Small intestine (tissue), 7 donors: ENCODE data around the gene OPN5. TPM values are rescaled to one million over a fixed set of nuclear protein-coding genes. Genes with fewer than 3 reads are reported as not detected.

Experiments used
- DNase-seq, 2 donors: peaks; one replicate each; pipeline versions ENCODE4 v3.0.0 to v3.0.0-alpha.2; 2013
- FAIRE-seq: peaks from 2 replicates; lab custom pipeline; 2012; peaks lifted over from hg19 to GRCh38; lab: Jason Lieb, UNC
- H3K27ac ChIP-seq, 3 donors: one replicate each; pipeline ENCODE4 v1.5.1; 2013; ENCODE audit warnings: low read length in 2 of 3, mild to moderate bottlenecking in 2 of 3, control low read depth in 1 of 3, inconsistent platforms in 1 of 3, low read depth in 1 of 3, moderate library complexity in 1 of 3
- H3K27me3 ChIP-seq, 3 donors: one replicate each; pipeline ENCODE4 v1.6.1; 2013; ENCODE audit warnings: low read length in 3 of 3, inconsistent platforms in 1 of 3; ENCODE audit not compliant: control insufficient read depth in 3 of 3, insufficient read depth in 3 of 3
- H3K36me3 ChIP-seq, 3 donors: one replicate each; pipeline ENCODE4 v1.6.1; 2013; ENCODE audit warnings: low read length in 3 of 3, inconsistent platforms in 1 of 3, low read depth in 1 of 3, mild to moderate bottlenecking in 1 of 3, moderate library complexity in 1 of 3; ENCODE audit not compliant: control insufficient read depth in 3 of 3, insufficient read depth in 2 of 3
- H3K4me1 ChIP-seq, 3 donors: one replicate each; pipeline ENCODE4 v1.6.1; 2013; ENCODE audit warnings: low read length in 2 of 3, inconsistent platforms in 1 of 3, low read depth in 1 of 3, mild to moderate bottlenecking in 1 of 3, moderate library complexity in 1 of 3; ENCODE audit not compliant: control insufficient read depth in 3 of 3, insufficient read depth in 2 of 3
- H3K4me3 ChIP-seq, 3 donors: one replicate each; pipeline ENCODE4 v1.5.1; 2013; ENCODE audit warnings: low read length in 3 of 3, control low read depth in 1 of 3, inconsistent platforms in 1 of 3, low read depth in 1 of 3, mild to moderate bottlenecking in 1 of 3, moderate library complexity in 1 of 3
- H3K9me3 ChIP-seq, 2 donors: one replicate each; pipeline ENCODE4 v1.6.1; 2013; ENCODE audit warnings: low read depth in 1 of 2, low read length in 1 of 2; ENCODE audit not compliant: control insufficient read depth in 2 of 2, insufficient read depth in 1 of 2
- WGBS, 3 donors: extraction: QIAGEN DNeasy Blood & Tissue Kit; methylation state at CpG; one replicate each; pipeline ENCODE4 v1.1.7; 2013; 5-methylcytosine and 5-hydroxymethylcytosine counted together
- polyA plus RNA-seq, 4 donors: library from polyadenylated mRNA; stranded (reverse) in 3 of 4; unstranded in 1 of 4; fragments of 200-250 nt in 3 of 4; fragments of 120-200 nt in 1 of 4; gene quantifications; one replicate each; pipeline versions ENCODE4 v1.2.1 to v1.2.3, GENCODE V29; 2013
- donor health status: healthy with polysubstance abuse.
- donor health status: control.
- donor health status: control.
- donor health status: Bipolar disorder and iron deficiency.
- donor health status: healthy.

The OPN5 gene
- polyA plus RNA-seq, 4 donors, result not detected

DNA sequence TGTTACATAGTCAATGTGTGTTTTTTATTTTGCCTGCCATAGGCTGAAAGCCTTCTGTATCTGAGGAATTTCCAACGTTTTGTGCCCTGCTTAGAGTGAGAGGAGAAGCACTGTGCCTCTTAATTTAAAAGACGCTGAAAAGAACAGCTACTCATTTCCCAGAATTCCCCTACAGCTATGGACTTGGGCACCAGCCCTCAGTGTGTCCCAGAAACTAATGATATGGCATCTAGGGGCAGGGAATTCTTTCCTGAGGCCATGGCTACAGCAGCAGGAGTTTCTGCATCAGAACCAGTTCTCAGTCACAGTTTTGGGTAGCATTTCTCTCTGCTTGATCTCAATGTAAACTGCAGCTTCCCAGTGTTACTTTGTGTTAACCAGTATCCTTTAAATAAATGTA lies 20.2 kb downstream of the OPN5 start:
- DNase-seq, result no peak
- WGBS, 3 donors, result 41 to 56% (median 50%) methylated on average over 2 of the region's 2 CpGs
- no peak for FAIRE-seq
- no peak overlapping the region for H3K27ac ChIP-seq
- H3K27me3 ChIP-seq, result peaks cover 0 to 4% (median 0%) of the 10 kb centered on the region in 3 donors
- no peak overlapping the region for H3K4me3 ChIP-seq
- no peaks in the 10 kb centered on the region for H3K36me3 ChIP-seq
- H3K4me1 ChIP-seq, result no peaks in the 10 kb centered on the region
- H3K9me3 ChIP-seq, result no peaks in the 10 kb centered on the region

DNA sequence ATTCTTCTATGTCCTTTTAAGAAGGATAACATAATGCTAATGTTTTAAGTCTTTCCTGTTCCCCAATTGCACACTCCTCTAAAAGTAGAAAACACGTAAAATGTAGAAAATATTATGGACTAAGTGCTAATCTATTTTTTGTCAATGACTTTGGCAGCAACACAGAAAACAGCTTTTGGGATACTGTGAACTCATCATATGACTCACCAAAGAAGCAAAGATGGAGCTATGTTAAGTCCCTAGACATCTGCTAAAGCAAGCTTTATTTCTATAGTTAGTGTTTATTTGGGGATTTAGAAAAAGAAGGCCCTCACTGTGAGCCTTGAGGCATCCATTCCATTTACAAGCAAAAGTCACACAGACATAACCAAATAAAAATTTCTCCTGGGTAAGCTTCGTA lies 23.0 kb downstream of the OPN5 start:
- H3K36me3 ChIP-seq, result no peaks in the 10 kb centered on the region
- H3K4me1 ChIP-seq, result no peaks in the 10 kb centered on the region
- H3K4me3 ChIP-seq, result no peak overlapping the region
- DNase-seq (no peak), FAIRE-seq (no peak)
- no peak overlapping the region for H3K27ac ChIP-seq
- H3K9me3 ChIP-seq, result no peaks in the 10 kb centered on the region
- peaks cover 0 to 4% (median 4%) of the 10 kb centered on the region in 3 donors for H3K27me3 ChIP-seq
- WGBS, 3 donors, result 76 to 83% (median 77%) methylated on average over 2 of the region's 2 CpGs

DNA sequence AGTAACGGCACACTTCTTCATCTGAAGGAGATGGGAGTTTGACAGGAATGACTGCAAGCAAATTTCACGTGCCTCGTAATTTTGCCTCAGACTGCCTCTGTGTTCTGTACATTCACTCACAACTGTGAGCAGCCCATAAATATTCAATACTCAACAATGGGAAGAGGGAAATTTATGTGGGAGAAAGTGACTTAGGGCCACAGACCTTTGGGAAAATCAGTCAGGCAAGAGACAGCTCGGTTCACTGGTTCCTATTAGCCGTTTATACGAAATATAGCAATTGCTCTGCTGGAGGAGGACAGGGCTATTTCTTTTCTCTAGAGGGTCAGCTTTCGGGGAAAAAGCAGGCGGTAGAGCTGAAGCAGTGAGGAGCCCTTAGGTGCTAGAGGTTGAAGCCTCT lies 28.0 kb downstream of the OPN5 start:
- Histone ChIP-seq H3K4me1 (no peaks in the 10 kb centered on the region), H3K4me3 (no peak overlapping the region), H3K36me3 (no peaks in the 10 kb centered on the region), H3K9me3 (no peaks in the 10 kb centered on the region), H3K27me3 (peaks cover 0 to 4% (median 0%) of the 10 kb centered on the region in 3 donors), H3K27ac (no peak overlapping the region)
- 91 to 94% (median 91%) methylated on average over 8 of the region's 8 CpGs for WGBS, 3 donors
- no peak for FAIRE-seq
- DNase-seq, result no peak

DNA sequence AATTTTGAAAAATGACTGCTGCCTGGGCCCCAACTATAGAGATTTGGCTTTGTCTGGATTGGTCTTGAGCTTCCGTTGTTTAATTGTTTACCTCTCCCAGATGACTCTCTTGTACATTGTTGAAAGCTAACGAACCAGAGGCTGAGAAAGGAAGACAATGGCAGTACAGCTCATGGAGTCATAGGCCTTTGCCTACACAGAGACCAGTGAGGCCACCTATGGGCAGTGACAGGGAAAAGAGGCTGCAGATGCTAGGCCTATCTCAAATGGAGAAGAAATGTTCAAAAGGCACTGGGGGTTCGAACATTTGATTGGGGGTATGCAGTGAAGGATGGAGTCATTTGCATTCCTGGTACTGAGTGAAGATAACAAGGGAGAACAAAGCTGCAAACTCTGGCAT lies 29.1 kb downstream of the OPN5 start:
- FAIRE-seq, result no peak
- no peak for DNase-seq
- H3K27ac ChIP-seq, result no peak overlapping the region

DNA sequence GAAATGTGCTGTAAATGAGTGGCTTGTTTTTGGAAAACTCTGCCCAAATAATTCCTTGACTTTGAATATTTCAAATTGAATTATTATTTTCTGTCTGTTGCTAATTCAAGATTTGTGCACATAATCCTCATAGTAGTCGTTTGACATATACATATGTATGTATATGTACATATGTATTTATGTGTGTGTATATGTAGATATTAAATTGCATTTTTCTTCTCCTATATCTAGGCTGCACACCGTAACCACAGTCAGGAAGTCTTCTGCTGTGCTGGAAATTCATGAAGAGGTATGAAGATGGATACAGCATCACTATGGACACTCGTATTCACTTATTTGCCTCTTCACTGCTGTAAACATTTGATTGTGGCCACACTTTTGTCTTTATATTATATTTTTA lies 29.6 kb downstream of the OPN5 start:
- H3K4me1 ChIP-seq, result no peaks in the 10 kb centered on the region
- no peak overlapping the region for H3K4me3 ChIP-seq
- no peaks in the 10 kb centered on the region for H3K36me3 ChIP-seq
- 78 to 80% (median 79%) methylated on average over 3 of the region's 3 CpGs for WGBS, 3 donors
- H3K9me3 ChIP-seq, result no peaks in the 10 kb centered on the region
- H3K27ac ChIP-seq, result no peak overlapping the region
- no peak for FAIRE-seq
- no peak for DNase-seq
- H3K27me3 ChIP-seq, result peaks cover 0 to 4% (median 0%) of the 10 kb centered on the region in 3 donors

More for the DNA sequence above, 29.1 kb downstream of the OPN5 start:
- Histone ChIP-seq H3K4me1 (no peaks in the 10 kb centered on the region), H3K9me3 (no peaks in the 10 kb centered on the region), H3K4me3 (no peak overlapping the region), H3K27me3 (peaks cover 0 to 4% (median 0%) of the 10 kb centered on the region in 3 donors), H3K36me3 (no peaks in the 10 kb centered on the region)
- WGBS, 3 donors, result 56 to 71% (median 63%) methylated on average over 3 of the region's 3 CpGs

DNA sequence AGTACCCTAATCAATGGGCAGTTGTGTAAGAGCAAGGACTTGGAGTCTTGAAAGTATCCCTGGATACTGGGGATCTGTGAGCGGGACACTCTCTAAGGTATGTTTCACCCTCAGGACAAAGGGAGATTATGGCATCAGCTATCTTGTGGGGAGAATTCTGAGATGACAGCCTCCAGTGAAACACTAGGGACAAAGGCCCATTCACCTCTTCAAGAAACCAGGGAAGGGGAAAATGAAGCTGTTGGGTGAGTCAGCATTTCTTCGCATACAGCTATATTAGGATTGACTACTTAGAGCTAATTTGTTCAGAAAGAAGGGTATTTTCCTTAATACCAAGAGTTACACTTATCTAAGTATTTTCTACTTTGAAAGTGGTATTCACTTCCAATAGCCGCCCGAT lies 35.9 kb downstream of the OPN5 start:
- Histone ChIP-seq H3K27me3 (peaks cover 0 to 2% (median 0%) of the 10 kb centered on the region in 3 donors), H3K27ac (no peak overlapping the region), H3K36me3 (no peaks in the 10 kb centered on the region), H3K4me1 (no peaks in the 10 kb centered on the region), H3K9me3 (no peaks in the 10 kb centered on the region), H3K4me3 (no peak overlapping the region)
- 91 to 94% (median 92%) methylated on average over 4 of the region's 4 CpGs for WGBS, 3 donors
- FAIRE-seq, result no peak
- no peak for DNase-seq

DNA sequence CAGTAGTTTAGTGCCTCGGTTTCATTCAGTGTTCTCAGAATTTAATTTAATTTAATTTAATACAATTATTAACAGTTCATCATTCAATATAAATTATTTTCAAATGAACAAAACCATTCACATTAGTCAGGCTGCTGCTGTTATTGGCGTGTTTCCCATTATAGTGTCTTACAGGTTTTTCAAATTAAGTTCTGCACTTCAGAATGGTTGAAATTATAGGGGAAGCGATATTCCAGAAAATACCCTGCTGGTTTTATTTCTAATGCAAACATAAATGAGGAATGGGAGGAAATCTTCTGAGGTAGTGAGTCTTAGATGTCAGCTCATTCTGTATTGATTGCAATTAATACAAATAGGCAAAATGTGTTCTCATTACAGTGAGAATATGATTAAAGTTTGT lies 37.6 kb downstream of the OPN5 start:
- Histone ChIP-seq H3K27me3 (peaks cover 0 to 2% (median 0%) of the 10 kb centered on the region in 3 donors), H3K9me3 (no peaks in the 10 kb centered on the region), H3K4me3 (no peak overlapping the region), H3K4me1 (no peaks in the 10 kb centered on the region), H3K27ac (no peak overlapping the region), H3K36me3 (no peaks in the 10 kb centered on the region)
- DNase-seq (no peak), FAIRE-seq (no peak)
- 77 to 84% (median 81%) methylated on average over 3 of the region's 3 CpGs for WGBS, 3 donors

DNA sequence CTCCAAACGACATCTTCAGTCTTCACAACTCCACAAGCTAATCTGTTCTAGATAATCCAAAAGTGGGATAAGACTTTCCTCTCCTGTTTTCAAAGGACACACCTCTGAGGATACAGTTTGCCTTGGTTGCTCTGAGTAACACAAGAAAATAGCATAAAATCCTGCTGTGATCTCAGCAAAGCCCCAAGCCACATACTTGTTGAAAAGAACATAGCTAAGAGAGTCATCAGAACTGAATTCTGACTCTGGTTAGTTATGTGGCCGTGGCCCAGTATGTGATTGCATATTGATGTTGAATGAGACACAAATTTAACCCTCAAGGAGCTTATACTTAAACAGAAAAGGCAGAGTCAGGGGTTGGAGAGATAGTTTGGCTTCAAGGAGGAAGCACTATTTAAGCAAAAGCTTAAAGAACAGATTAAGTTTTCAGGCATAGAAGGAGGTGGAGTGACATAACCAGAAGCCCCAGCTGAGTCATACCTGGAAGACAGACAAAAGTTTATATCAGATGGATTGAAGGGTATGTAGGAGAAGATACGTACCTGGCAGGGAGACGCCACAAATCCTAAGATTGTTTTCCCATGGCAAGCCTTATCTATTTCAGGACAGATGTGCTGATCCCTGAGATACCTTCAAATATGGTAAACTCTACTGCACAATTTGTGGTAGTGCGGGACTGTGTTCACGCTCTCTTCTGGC lies 41.2 kb downstream of the OPN5 start:
- Histone ChIP-seq H3K27me3 (no peaks in the 10 kb centered on the region), H3K27ac (no peak overlapping the region), H3K4me3 (no peak overlapping the region), H3K9me3 (no peaks in the 10 kb centered on the region), H3K36me3 (no peaks in the 10 kb centered on the region), H3K4me1 (no peaks in the 10 kb centered on the region)
- WGBS, 3 donors, result 75 to 83% (median 77%) methylated on average over 6 of the region's 6 CpGs
- DNase-seq (no peak), FAIRE-seq (no peak)
